H1 (cell line): ENCODE data around the gene ETV5. TPM values are rescaled to one million over a fixed set of nuclear protein-coding genes. Genes with fewer than 3 reads are reported as not detected.

Experiments used
- CBX5 ChIP-seq: fragments of 300-800, 300-1000 bp; sonication (generic); IDR thresholded peaks from 2 replicates; pipeline ENCODE4 v1.7.1; 2016; ENCODE audit warnings: antibody characterized with exemption, low read length, low read depth
- KDM5A ChIP-seq: fragments of 200-600 bp; IDR thresholded peaks from 2 replicates; pipeline ENCODE4 v1.7.1; 2012; ENCODE audit warnings: mild to moderate bottlenecking, low read length, inconsistent platforms, mixed read lengths
- MAFK ChIP-seq: IDR thresholded peaks from 2 replicates; pipeline ENCODE4 v1.6.1; 2012; ENCODE audit warnings: low read depth, mild to moderate bottlenecking, improper control_type of control experiment, low read length
- NANOG ChIP-seq: IDR thresholded peaks from 2 replicates; pipeline ENCODE4 v1.6.1; 2011; ENCODE audit warnings: low read length, low read depth, mild to moderate bottlenecking, inconsistent platforms; ENCODE audit not compliant: insufficient read depth, poor library complexity, severe bottlenecking
- SIX5 ChIP-seq: IDR thresholded peaks from 2 replicates; pipeline ENCODE4 v1.6.1; 2011; ENCODE audit warnings: mild to moderate bottlenecking, low read depth, low read length
- SP4 ChIP-seq: IDR thresholded peaks from 2 replicates; pipeline ENCODE4 v1.6.1; 2012; ENCODE audit warnings: low read length, inconsistent platforms
- polyA plus RNA-seq, 7 experiments: library from polyadenylated mRNA; depleted of rRNA in 3 of 7; stranded (reverse) in 5 of 7; unstranded in 2 of 7; fragments of >200 nt in 5 of 7; fragments of 200-250 nt in 2 of 7; gene quantifications; 1 replicate in 5 of 7; 2 replicates in 1 of 7; 4 replicates in 1 of 7; pipeline versions ENCODE4 v1.2.1 to v1.2.3, GENCODE V29; 2011 to 2013; ENCODE audit warnings: missing spikeins in 2 of 7, mixed read lengths in 2 of 7
- total RNA-seq: library from RNA; stranded (reverse); fragmentation: NEBNext Ultra II Directional; extraction: Animal tissue kit (Norgen Biotek cat#: 25700); gene quantifications from 2 replicates; pipeline ENCODE4 v1.2.1, GENCODE V29; 2021
- TF ChIP-seq, protein P1 (sequence below): fragments of 300-600 bp; sonication (generic); IDR thresholded peaks from 2 replicates; pipeline ENCODE4 v1.7.1; 2012; ENCODE audit warnings: low read length, moderate library complexity, mild to moderate bottlenecking, inconsistent platforms; ENCODE audit not compliant: insufficient replicate concordance
- TF ChIP-seq, protein P2 (sequence below): IDR thresholded peaks from 2 replicates; pipeline ENCODE4 v1.6.1; 2012; ENCODE audit warnings: inconsistent platforms

The ETV5 gene
- total and polyA plus RNA-seq, 2 of the 8 experiments (the other 6 are each of a cell fraction or from before 2014, with no cell fraction given): 13.1 to 36.9 TPM

DNA sequence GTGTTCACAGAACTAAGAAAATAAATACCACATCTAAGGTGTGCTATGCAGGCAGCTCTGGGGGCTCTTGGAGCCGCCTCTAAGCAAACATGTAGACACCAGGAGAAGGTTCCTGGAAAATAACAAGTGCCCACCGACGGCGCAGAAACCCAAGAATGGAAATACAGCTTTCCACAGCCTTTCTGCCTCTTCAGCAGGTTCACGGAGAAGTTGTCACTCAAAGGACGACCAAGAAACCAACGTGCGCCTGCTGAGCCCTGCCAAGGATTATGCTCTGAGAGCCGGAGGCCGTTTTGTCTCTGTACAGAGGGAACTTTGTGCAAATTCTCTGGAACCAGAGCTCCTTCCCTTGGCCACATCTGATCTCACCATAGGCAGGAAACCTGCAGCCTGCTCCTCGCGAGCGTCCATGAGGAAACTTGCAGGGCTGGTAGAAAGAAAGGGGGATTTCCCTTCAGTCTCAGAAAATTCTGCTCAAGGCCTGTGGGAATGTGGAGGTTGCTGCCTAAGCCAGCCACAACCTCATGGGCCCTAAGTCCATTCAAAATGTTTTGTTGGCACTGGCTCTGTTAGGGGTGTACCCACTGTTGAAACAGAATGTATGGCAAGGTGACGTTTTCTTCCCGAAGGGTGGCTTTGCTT lies 40.6 kb upstream of the ETV5 start (continued):
- TF ChIP-seq, protein P1, sequence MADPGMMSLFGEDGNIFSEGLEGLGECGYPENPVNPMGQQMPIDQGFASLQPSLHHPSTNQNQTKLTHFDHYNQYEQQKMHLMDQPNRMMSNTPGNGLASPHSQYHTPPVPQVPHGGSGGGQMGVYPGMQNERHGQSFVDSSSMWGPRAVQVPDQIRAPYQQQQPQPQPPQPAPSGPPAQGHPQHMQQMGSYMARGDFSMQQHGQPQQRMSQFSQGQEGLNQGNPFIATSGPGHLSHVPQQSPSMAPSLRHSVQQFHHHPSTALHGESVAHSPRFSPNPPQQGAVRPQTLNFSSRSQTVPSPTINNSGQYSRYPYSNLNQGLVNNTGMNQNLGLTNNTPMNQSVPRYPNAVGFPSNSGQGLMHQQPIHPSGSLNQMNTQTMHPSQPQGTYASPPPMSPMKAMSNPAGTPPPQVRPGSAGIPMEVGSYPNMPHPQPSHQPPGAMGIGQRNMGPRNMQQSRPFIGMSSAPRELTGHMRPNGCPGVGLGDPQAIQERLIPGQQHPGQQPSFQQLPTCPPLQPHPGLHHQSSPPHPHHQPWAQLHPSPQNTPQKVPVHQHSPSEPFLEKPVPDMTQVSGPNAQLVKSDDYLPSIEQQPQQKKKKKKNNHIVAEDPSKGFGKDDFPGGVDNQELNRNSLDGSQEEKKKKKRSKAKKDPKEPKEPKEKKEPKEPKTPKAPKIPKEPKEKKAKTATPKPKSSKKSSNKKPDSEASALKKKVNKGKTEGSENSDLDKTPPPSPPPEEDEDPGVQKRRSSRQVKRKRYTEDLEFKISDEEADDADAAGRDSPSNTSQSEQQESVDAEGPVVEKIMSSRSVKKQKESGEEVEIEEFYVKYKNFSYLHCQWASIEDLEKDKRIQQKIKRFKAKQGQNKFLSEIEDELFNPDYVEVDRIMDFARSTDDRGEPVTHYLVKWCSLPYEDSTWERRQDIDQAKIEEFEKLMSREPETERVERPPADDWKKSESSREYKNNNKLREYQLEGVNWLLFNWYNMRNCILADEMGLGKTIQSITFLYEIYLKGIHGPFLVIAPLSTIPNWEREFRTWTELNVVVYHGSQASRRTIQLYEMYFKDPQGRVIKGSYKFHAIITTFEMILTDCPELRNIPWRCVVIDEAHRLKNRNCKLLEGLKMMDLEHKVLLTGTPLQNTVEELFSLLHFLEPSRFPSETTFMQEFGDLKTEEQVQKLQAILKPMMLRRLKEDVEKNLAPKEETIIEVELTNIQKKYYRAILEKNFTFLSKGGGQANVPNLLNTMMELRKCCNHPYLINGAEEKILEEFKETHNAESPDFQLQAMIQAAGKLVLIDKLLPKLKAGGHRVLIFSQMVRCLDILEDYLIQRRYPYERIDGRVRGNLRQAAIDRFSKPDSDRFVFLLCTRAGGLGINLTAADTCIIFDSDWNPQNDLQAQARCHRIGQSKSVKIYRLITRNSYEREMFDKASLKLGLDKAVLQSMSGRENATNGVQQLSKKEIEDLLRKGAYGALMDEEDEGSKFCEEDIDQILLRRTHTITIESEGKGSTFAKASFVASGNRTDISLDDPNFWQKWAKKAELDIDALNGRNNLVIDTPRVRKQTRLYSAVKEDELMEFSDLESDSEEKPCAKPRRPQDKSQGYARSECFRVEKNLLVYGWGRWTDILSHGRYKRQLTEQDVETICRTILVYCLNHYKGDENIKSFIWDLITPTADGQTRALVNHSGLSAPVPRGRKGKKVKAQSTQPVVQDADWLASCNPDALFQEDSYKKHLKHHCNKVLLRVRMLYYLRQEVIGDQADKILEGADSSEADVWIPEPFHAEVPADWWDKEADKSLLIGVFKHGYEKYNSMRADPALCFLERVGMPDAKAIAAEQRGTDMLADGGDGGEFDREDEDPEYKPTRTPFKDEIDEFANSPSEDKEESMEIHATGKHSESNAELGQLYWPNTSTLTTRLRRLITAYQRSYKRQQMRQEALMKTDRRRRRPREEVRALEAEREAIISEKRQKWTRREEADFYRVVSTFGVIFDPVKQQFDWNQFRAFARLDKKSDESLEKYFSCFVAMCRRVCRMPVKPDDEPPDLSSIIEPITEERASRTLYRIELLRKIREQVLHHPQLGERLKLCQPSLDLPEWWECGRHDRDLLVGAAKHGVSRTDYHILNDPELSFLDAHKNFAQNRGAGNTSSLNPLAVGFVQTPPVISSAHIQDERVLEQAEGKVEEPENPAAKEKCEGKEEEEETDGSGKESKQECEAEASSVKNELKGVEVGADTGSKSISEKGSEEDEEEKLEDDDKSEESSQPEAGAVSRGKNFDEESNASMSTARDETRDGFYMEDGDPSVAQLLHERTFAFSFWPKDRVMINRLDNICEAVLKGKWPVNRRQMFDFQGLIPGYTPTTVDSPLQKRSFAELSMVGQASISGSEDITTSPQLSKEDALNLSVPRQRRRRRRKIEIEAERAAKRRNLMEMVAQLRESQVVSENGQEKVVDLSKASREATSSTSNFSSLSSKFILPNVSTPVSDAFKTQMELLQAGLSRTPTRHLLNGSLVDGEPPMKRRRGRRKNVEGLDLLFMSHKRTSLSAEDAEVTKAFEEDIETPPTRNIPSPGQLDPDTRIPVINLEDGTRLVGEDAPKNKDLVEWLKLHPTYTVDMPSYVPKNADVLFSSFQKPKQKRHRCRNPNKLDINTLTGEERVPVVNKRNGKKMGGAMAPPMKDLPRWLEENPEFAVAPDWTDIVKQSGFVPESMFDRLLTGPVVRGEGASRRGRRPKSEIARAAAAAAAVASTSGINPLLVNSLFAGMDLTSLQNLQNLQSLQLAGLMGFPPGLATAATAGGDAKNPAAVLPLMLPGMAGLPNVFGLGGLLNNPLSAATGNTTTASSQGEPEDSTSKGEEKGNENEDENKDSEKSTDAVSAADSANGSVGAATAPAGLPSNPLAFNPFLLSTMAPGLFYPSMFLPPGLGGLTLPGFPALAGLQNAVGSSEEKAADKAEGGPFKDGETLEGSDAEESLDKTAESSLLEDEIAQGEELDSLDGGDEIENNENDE: no peak
- no peak for TF ChIP-seq CBX5
- no peak for TF ChIP-seq SP4
- no peak for TF ChIP-seq NANOG
- TF ChIP-seq MAFK: no peak
- no peak for TF ChIP-seq KDM5A
- TF ChIP-seq, protein P2, sequence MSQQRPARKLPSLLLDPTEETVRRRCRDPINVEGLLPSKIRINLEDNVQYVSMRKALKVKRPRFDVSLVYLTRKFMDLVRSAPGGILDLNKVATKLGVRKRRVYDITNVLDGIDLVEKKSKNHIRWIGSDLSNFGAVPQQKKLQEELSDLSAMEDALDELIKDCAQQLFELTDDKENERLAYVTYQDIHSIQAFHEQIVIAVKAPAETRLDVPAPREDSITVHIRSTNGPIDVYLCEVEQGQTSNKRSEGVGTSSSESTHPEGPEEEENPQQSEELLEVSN: no peak
- no peak for TF ChIP-seq SIX5
- TF ChIP-seq, all 59 proteins: peak for 0
